Endodermal cell (in vitro differentiated cells): ENCODE data around the gene CACNG7. TPM values are rescaled to one million over a fixed set of nuclear protein-coding genes. Genes with fewer than 3 reads are reported as not detected.

Experiments
- DNase-seq: peaks from one replicate; pipeline ENCODE4 v3.0.0-alpha.2; 2017
- H3K27ac ChIP-seq: 2 replicates; pipeline ENCODE4 v1.5.1; 2013; ENCODE audit warnings: mild to moderate bottlenecking, low read depth, low read length, moderate library complexity
- H3K27me3 ChIP-seq: 2 replicates; pipeline ENCODE4 v1.6.1; 2013; ENCODE audit warnings: mild to moderate bottlenecking, low read length, moderate library complexity; ENCODE audit not compliant: insufficient read depth, control insufficient read depth, poor library complexity, severe bottlenecking
- H3K36me3 ChIP-seq: 2 replicates; pipeline ENCODE4 v1.7.0; 2013; ENCODE audit warnings: mild to moderate bottlenecking, low read length, moderate library complexity; ENCODE audit not compliant: control insufficient read depth, insufficient read depth
- H3K4me1 ChIP-seq: one replicate; pipeline ENCODE4 v1.7.0; 2013; ENCODE audit warnings: low read length; ENCODE audit not compliant: control insufficient read depth, insufficient read depth
- H3K4me3 ChIP-seq: 2 replicates; pipeline ENCODE4 v1.5.1; 2013; ENCODE audit warnings: mild to moderate bottlenecking, low read length, moderate library complexity
- H3K9ac ChIP-seq: 2 replicates; pipeline ENCODE4 v1.6.1; 2013; ENCODE audit warnings: mild to moderate bottlenecking, low read length, moderate library complexity; ENCODE audit not compliant: poor library complexity, severe bottlenecking; ENCODE audit errors: extremely low read depth
- H3K9me3 ChIP-seq: 2 replicates; pipeline ENCODE4 v1.6.1; 2013; ENCODE audit warnings: mild to moderate bottlenecking, low read length, moderate library complexity; ENCODE audit not compliant: control insufficient read depth
- H3K27ac Mint-ChIP-seq: 2 replicates; pipeline ENCODE4 v1.8.0; 2020; ENCODE audit warnings: mixed read lengths
- H3K27me3 Mint-ChIP-seq: 2 replicates; pipeline ENCODE4 v1.8.0; 2021; ENCODE audit warnings: mild to moderate bottlenecking, mixed read lengths; ENCODE audit not compliant: insufficient read depth
- H3K36me3 Mint-ChIP-seq: 2 replicates; pipeline ENCODE4 v1.8.0; 2020; ENCODE audit warnings: low read depth, mixed read lengths
- H3K4me1 Mint-ChIP-seq: 2 replicates; pipeline ENCODE4 v1.8.0; 2020; ENCODE audit warnings: mixed read lengths
- H3K4me3 Mint-ChIP-seq: 2 replicates; pipeline ENCODE4 v1.8.0; 2020; ENCODE audit warnings: mild to moderate bottlenecking, moderate library complexity, mixed read lengths
- H3K9me3 Mint-ChIP-seq: 2 replicates; pipeline ENCODE4 v1.8.0; 2020; ENCODE audit warnings: mild to moderate bottlenecking, mixed read lengths
- CTCF ChIP-seq: fragments of 200-600 bp; sonication (generic); conservative IDR thresholded peaks from 2 replicates; pipeline ENCODE4 v1.5.0; 2021; ENCODE audit warnings: antibody characterized with exemption, mild to moderate bottlenecking
- WGBS, 2 experiments: methylation state at CpG; one replicate each; pipeline versions ENCODE4 v1.1.5 to v1.1.7; 2013; ENCODE audit warnings: missing lambda C conversion rate in 2 of 2, mixed read lengths in 1 of 2; ENCODE audit not compliant: insufficient coverage in 1 of 2, insufficient read length in 1 of 2; 5-methylcytosine and 5-hydroxymethylcytosine counted together
- total RNA-seq, 2 donors: library from RNA; stranded (reverse); fragmentation: NEBNext Ultra II Directional in 1 of 2; extraction: Animal tissue kit (Norgen Biotek cat#: 25700) in 1 of 2; gene quantifications; 2 replicates in 1 of 2; 3 replicates in 1 of 2; pipeline ENCODE4 v1.2.1, GENCODE V29; 2021

CACNG7 gene
- total RNA-seq, 2 donors from 2014 or later: 2.7 to 3.4 TPM

GRCh38 chr19:53982611-53983010, 73.5 kb downstream of the CACNG7 start:
- WGBS, 2 experiments: 6% methylated on average over 40 of the region's 61 CpGs; no CpG with 5 or more reads in 1 of the 2 experiments
- Mint-ChIP-seq H3K27me3 (peaks cover 44% of the 10 kb centered on the region), H3K9me3 (peaks cover 24% of the 10 kb centered on the region), H3K36me3 (no peaks in the 10 kb centered on the region), H3K4me1 (peaks cover 8% of the 10 kb centered on the region), H3K27ac (no peak overlapping the region), H3K4me3 (no peak overlapping the region)
- Histone ChIP-seq H3K4me3 (no peak overlapping the region), H3K9ac (no peak overlapping the region), H3K9me3 (no peaks in the 10 kb centered on the region), H3K4me1 (no peaks in the 10 kb centered on the region), H3K27me3 (peaks cover 28% of the 10 kb centered on the region), H3K36me3 (no peaks in the 10 kb centered on the region), H3K27ac (no peak overlapping the region)
- peak; percentile 71 for DNase-seq
- TF ChIP-seq CTCF: no peak

- Histone ChIP-seq H3K4me1 (no peaks in the 10 kb centered on the region), H3K36me3 (no peaks in the 10 kb centered on the region), H3K9me3 (no peaks in the 10 kb centered on the region), H3K4me3 (no peak overlapping the region), H3K27me3 (peaks cover 28% of the 10 kb centered on the region), H3K27ac (no peak overlapping the region), H3K9ac (no peak overlapping the region)
- H3K4me3 Mint-ChIP-seq: no peak overlapping the region
- no peak overlapping the region for H3K27ac Mint-ChIP-seq
- H3K9me3 Mint-ChIP-seq: peaks cover 16% of the 10 kb centered on the region
- WGBS, 2 experiments: 94% methylated on average over 17 to 24 of the region's 24 CpGs
- no peak for TF ChIP-seq CTCF
- DNase-seq: no peak
- H3K36me3 Mint-ChIP-seq: no peaks in the 10 kb centered on the region
- H3K4me1 Mint-ChIP-seq: peaks cover 8% of the 10 kb centered on the region
- H3K27me3 Mint-ChIP-seq: peaks cover 38% of the 10 kb centered on the region
Observed at GRCh38 chr19:53983457-53984289, 74.6 kb downstream of the CACNG7 start.

GRCh38 chr19:53985863-53986262, 76.8 kb downstream of the CACNG7 start:
- DNase-seq: no peak
- Histone ChIP-seq H3K9ac (no peak overlapping the region), H3K4me1 (no peaks in the 10 kb centered on the region), H3K9me3 (no peaks in the 10 kb centered on the region), H3K27ac (no peak overlapping the region), H3K36me3 (no peaks in the 10 kb centered on the region), H3K27me3 (peaks cover 16% of the 10 kb centered on the region), H3K4me3 (no peak overlapping the region)
- no peak overlapping the region for H3K4me3 Mint-ChIP-seq
- H3K9me3 Mint-ChIP-seq: peaks cover 1% of the 10 kb centered on the region
- peaks cover 30% of the 10 kb centered on the region for H3K27me3 Mint-ChIP-seq
- no peak overlapping the region for H3K27ac Mint-ChIP-seq
- 90% methylated on average over 6 of the region's 6 CpGs for WGBS, 2 experiments
- no peaks in the 10 kb centered on the region for H3K4me1 Mint-ChIP-seq
- no peak for TF ChIP-seq CTCF
- H3K36me3 Mint-ChIP-seq: no peaks in the 10 kb centered on the region
